Liver (tissue), 9 donors: ENCODE data around the gene JPH3. TPM values are rescaled to one million over a fixed set of nuclear protein-coding genes. Genes with fewer than 3 reads are reported as not detected.

Source experiments
- DNase-seq: peaks from one replicate; pipeline ENCODE4 v3.0.0-alpha.2; 2017; ENCODE audit warnings: low spot score
- H3K27ac ChIP-seq, 2 donors: one replicate each; pipeline ENCODE4 v1.7.0; 2013; ENCODE audit warnings: inconsistent platforms in 2 of 2, low read length in 2 of 2, control low read depth in 1 of 2, low read depth in 1 of 2, mild to moderate bottlenecking in 1 of 2
- H3K27me3 ChIP-seq, 4 donors: one replicate each; pipeline versions ENCODE4 v1.6.1 to v1.7.0; 2013; ENCODE audit warnings: low read length in 3 of 4, inconsistent platforms in 1 of 4, mild to moderate bottlenecking in 1 of 4, moderate library complexity in 1 of 4; ENCODE audit not compliant: control insufficient read depth in 4 of 4, insufficient read depth in 4 of 4
- H3K36me3 ChIP-seq, 4 donors: one replicate each; pipeline versions ENCODE4 v1.6.1 to v1.7.0; 2013; ENCODE audit warnings: low read length in 3 of 4, mild to moderate bottlenecking in 3 of 4, low read depth in 1 of 4, moderate library complexity in 1 of 4; ENCODE audit not compliant: control insufficient read depth in 4 of 4, insufficient read depth in 3 of 4
- H3K4me1 ChIP-seq, 4 donors: one replicate each; pipeline versions ENCODE4 v1.6.1 to v1.7.0; 2013; ENCODE audit warnings: low read length in 3 of 4, mild to moderate bottlenecking in 3 of 4, moderate library complexity in 1 of 4; ENCODE audit not compliant: control insufficient read depth in 4 of 4, insufficient read depth in 4 of 4
- H3K4me3 ChIP-seq, 3 donors: one replicate each; pipeline versions ENCODE4 v1.6.1 to v1.7.0; 2013; ENCODE audit warnings: low read length in 3 of 3, control low read depth in 1 of 3, low read depth in 1 of 3, mild to moderate bottlenecking in 1 of 3
- H3K9ac ChIP-seq, 2 donors: one replicate each; pipeline ENCODE4 v1.7.0; 2013; ENCODE audit warnings: low read length in 2 of 2, mild to moderate bottlenecking in 2 of 2, moderate library complexity in 2 of 2, control low read depth in 1 of 2, low read depth in 1 of 2
- H3K9me3 ChIP-seq, 4 donors: one replicate each; pipeline versions ENCODE4 v1.6.1 to v1.7.0; 2013; ENCODE audit warnings: low read length in 3 of 4; ENCODE audit not compliant: control insufficient read depth in 4 of 4
- EGR1 ChIP-seq, 2 donors: IDR thresholded peaks; 2 replicates each; pipeline ENCODE4 v1.6.1; 2016 to 2018; ENCODE audit warnings: antibody characterized with exemption in 2 of 2, low read depth in 2 of 2
- FOXA1 ChIP-seq: IDR thresholded peaks from 2 replicates; pipeline ENCODE4 v1.6.1; 2016; ENCODE audit warnings: antibody characterized with exemption
- FOXA2 ChIP-seq: IDR thresholded peaks from 2 replicates; pipeline ENCODE4 v1.6.1; 2016; ENCODE audit warnings: antibody characterized with exemption
- GABPA ChIP-seq, 2 donors: IDR thresholded peaks in 1 of 2; conservative IDR thresholded peaks in 1 of 2; 2 replicates each; pipeline ENCODE4 v1.6.1; 2016; ENCODE audit warnings: antibody characterized with exemption in 2 of 2, mild to moderate bottlenecking in 1 of 2, moderate library complexity in 1 of 2
- HNF4G ChIP-seq: IDR thresholded peaks from 2 replicates; pipeline ENCODE4 v1.6.1; 2016; ENCODE audit warnings: antibody characterized with exemption
- JUND ChIP-seq, 2 donors: IDR thresholded peaks; 2 replicates each; pipeline ENCODE4 v1.6.1; 2016; ENCODE audit warnings: antibody characterized with exemption in 2 of 2
- NR2F2 ChIP-seq: IDR thresholded peaks from 2 replicates; pipeline ENCODE4 v1.6.1; 2016; ENCODE audit warnings: antibody characterized with exemption
- RAD21 ChIP-seq, 2 donors: IDR thresholded peaks; 2 replicates each; pipeline ENCODE4 v1.6.1; 2016; ENCODE audit warnings: antibody characterized with exemption in 2 of 2, mild to moderate bottlenecking in 2 of 2
- REST ChIP-seq: IDR thresholded peaks from 2 replicates; pipeline ENCODE4 v1.6.1; 2016; ENCODE audit warnings: antibody characterized with exemption, mild to moderate bottlenecking
- RXRA ChIP-seq, 2 donors: IDR thresholded peaks; 2 replicates each; pipeline ENCODE4 v1.6.1; 2017 to 2018; ENCODE audit warnings: antibody characterized with exemption in 2 of 2, mild to moderate bottlenecking in 1 of 2
- SP1 ChIP-seq: IDR thresholded peaks from 2 replicates; pipeline ENCODE4 v1.6.1; 2018; ENCODE audit warnings: antibody characterized with exemption, mild to moderate bottlenecking
- TAF1 ChIP-seq: conservative IDR thresholded peaks from 2 replicates; pipeline ENCODE4 v1.6.1; 2016; ENCODE audit warnings: antibody characterized with exemption, mild to moderate bottlenecking
- YY1 ChIP-seq: IDR thresholded peaks from 2 replicates; pipeline ENCODE4 v1.6.1; 2016; ENCODE audit warnings: antibody characterized with exemption, mild to moderate bottlenecking
- ZBTB33 ChIP-seq: IDR thresholded peaks from 2 replicates; pipeline ENCODE4 v1.6.1; 2016; ENCODE audit warnings: antibody characterized with exemption
- WGBS: extraction: QIAGEN DNeasy Blood & Tissue Kit; methylation state at CpG from one replicate; pipeline ENCODE4 v1.1.7; 2013; 5-methylcytosine and 5-hydroxymethylcytosine counted together
- polyA plus RNA-seq, 2 donors: library from polyadenylated mRNA; stranded (reverse) in 1 of 2; unstranded in 1 of 2; fragments of 200-250 nt in 1 of 2; fragments of >200 nt in 1 of 2; fragmentation: Nextera tagmentation in 1 of 2; extraction: Ambion mirVana in 1 of 2; gene quantifications; one replicate each; pipeline versions ENCODE4 v1.2.1 to v1.2.3, GENCODE V29; 2013 to 2015
- total RNA-seq, 2 donors: library from RNA; depleted of rRNA; stranded (reverse); fragments of >200 nt; gene quantifications; one replicate each; pipeline ENCODE4 v1.2.3, GENCODE V29; 2014
- TF ChIP-seq, protein P1 (sequence below): IDR thresholded peaks from 2 replicates; pipeline ENCODE4 v1.6.1; 2016; ENCODE audit warnings: antibody characterized with exemption
- TF ChIP-seq, protein P2 (sequence below): fragments of 150-350 bp; IDR thresholded peaks from 2 replicates; pipeline ENCODE4 v1.5.1; 2017; ENCODE audit warnings: improper control_type of control experiment, low read depth, low read length; ENCODE audit not compliant: missing input control
- TF ChIP-seq, protein P3 (sequence below): IDR thresholded peaks from 2 replicates; pipeline ENCODE4 v1.6.1; 2016; ENCODE audit warnings: antibody characterized with exemption
- donor health status: healthy.
- donor health status: healthy.
- donor health status: healthy.
- donor health status: healthy.
- donor health status: healthy.

JPH3 gene
- total and polyA plus RNA-seq, 4 donors = under 0.01 to 0.09 (median 0.04) TPM

GRCh38 chr16:87648698-87649487, 46.6 kb downstream of the JPH3 start:
- H3K9ac ChIP-seq = no peak overlapping the region
- H3K4me3 ChIP-seq = no peak overlapping the region
- no peaks in the 10 kb centered on the region for H3K9me3 ChIP-seq
- peaks cover 0 to 5% (median 0%) of the 10 kb centered on the region in 4 donors for H3K27me3 ChIP-seq
- H3K4me1 ChIP-seq = no peaks in the 10 kb centered on the region
- TF ChIP-seq REST (no peak), FOXA1 (no peak), HNF4G (no peak), JUND (IDR thresholded peaks at IDR 0.05) (no peak)
- H3K36me3 ChIP-seq = no peaks in the 10 kb centered on the region
- 73% methylated on average over 29 of the region's 29 CpGs for WGBS
- DNase-seq = no peak
- no peak overlapping the region for H3K27ac ChIP-seq

- WGBS = 88% methylated on average over 17 of the region's 17 CpGs
- H3K4me1 ChIP-seq = no peaks in the 10 kb centered on the region
- TF ChIP-seq REST (no peak), FOXA2 (no peak), TAF1 (no peak), FOXA1 (no peak), GABPA (IDR thresholded peaks at IDR 0.05 in 1 of 2, conservative IDR thresholded peaks at IDR 0.05 in 1 of 2) (no peak), RAD21 (IDR thresholded peaks at IDR 0.05) (no peak), NR2F2 (no peak), ZBTB33 (no peak), HNF4G (no peak), JUND (IDR thresholded peaks at IDR 0.05) (no peak), EGR1 (IDR thresholded peaks at IDR 0.05; ENCODE audit: low read depth in 2 of 2) (no peak), YY1 (no peak), RXRA (IDR thresholded peaks at IDR 0.05) (no peak), SP1 (no peak)
- TF ChIP-seq, protein P1, sequence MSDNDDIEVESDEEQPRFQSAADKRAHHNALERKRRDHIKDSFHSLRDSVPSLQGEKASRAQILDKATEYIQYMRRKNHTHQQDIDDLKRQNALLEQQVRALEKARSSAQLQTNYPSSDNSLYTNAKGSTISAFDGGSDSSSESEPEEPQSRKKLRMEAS = no peak
- TF ChIP-seq, protein P2, sequence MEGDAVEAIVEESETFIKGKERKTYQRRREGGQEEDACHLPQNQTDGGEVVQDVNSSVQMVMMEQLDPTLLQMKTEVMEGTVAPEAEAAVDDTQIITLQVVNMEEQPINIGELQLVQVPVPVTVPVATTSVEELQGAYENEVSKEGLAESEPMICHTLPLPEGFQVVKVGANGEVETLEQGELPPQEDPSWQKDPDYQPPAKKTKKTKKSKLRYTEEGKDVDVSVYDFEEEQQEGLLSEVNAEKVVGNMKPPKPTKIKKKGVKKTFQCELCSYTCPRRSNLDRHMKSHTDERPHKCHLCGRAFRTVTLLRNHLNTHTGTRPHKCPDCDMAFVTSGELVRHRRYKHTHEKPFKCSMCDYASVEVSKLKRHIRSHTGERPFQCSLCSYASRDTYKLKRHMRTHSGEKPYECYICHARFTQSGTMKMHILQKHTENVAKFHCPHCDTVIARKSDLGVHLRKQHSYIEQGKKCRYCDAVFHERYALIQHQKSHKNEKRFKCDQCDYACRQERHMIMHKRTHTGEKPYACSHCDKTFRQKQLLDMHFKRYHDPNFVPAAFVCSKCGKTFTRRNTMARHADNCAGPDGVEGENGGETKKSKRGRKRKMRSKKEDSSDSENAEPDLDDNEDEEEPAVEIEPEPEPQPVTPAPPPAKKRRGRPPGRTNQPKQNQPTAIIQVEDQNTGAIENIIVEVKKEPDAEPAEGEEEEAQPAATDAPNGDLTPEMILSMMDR = no peak
- TF ChIP-seq, protein P3, sequence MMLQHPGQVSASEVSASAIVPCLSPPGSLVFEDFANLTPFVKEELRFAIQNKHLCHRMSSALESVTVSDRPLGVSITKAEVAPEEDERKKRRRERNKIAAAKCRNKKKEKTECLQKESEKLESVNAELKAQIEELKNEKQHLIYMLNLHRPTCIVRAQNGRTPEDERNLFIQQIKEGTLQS = no peak
- DNase-seq = no peak
- H3K9ac ChIP-seq = no peak overlapping the region
- H3K4me3 ChIP-seq = no peak overlapping the region
- no peaks in the 10 kb centered on the region for H3K9me3 ChIP-seq
- H3K36me3 ChIP-seq = no peaks in the 10 kb centered on the region
- H3K27ac ChIP-seq = no peak overlapping the region
- H3K27me3 ChIP-seq = peaks cover 0 to 5% (median 0%) of the 10 kb centered on the region in 4 donors
These were observed 50.1 kb downstream of the JPH3 start for GRCh38 chr16:87652386-87652785.
